Pancreas (tissue), 10 donors: ENCODE data around the gene RPTOR. TPM values are rescaled to one million over a fixed set of nuclear protein-coding genes. Genes with fewer than 3 reads are reported as not detected.

Experiments
- ATAC-seq, 4 donors: fragments of 200-7000 bp; cut with Tn5 transposase; one replicate each; pipeline versions ENCODE4 v1.8.0 to v1.9.1; 2020; ENCODE audit warnings: mild to moderate bottlenecking in 4 of 4, moderate library complexity in 4 of 4
- DNase-seq, 6 donors: peaks; one replicate each; pipeline ENCODE4 v3.0.0-alpha.2; 2020
- FAIRE-seq: peaks from 2 replicates; lab custom pipeline; 2012; peaks lifted over from hg19 to GRCh38; lab: Jason Lieb, UNC
- H3K27ac ChIP-seq, 4 donors: fragments of 200-600 bp; sonication (generic); 1 replicate in 3 of 4; 2 replicates in 1 of 4; pipeline versions ENCODE4 v1.5.0 to v1.8.0; 2020
- H3K27me3 ChIP-seq, 4 donors: fragments of 200-600 bp; one replicate each; pipeline ENCODE4 v1.8.0; 2021
- H3K36me3 ChIP-seq, 3 donors: fragments of 200-600 bp; sonication (generic) in 1 of 3; one replicate each; pipeline versions ENCODE4 v1.5.0 to v1.8.0; 2020 to 2021
- H3K4me1 ChIP-seq, 3 donors: fragments of 200-600 bp; one replicate each; pipeline ENCODE4 v1.8.0; 2021
- H3K4me3 ChIP-seq, 4 donors: fragments of 200-600 bp; sonication (generic) in 2 of 4; one replicate each; pipeline versions ENCODE4 v1.5.0 to v1.8.0; 2020 to 2021
- H3K9me3 ChIP-seq, 4 donors: fragments of 200-600 bp; one replicate each; pipeline ENCODE4 v1.8.0; 2021
- WGBS, 2 donors: extraction: QIAGEN DNeasy Blood & Tissue Kit; methylation state at CpG; one replicate each; pipeline ENCODE4 v1.1.7; 2013; 5-methylcytosine and 5-hydroxymethylcytosine counted together
- intact Hi-C, 3 donors: fragments of 100-400 bp; cut with DNase I; formaldehyde crosslinking; loops; one replicate each; pipeline versions ENCODE4 v1.11.1 to v1.14.2; 2022
- polyA plus RNA-seq, 2 donors: library from polyadenylated mRNA; stranded (reverse); fragments of 200-250 nt; gene quantifications; one replicate each; pipeline ENCODE4 v1.2.3, GENCODE V29; 2013
- total RNA-seq, 6 donors: library from RNA; stranded (reverse); fragmentation: NEBNext Ultra II Directional in 4 of 6; extraction: Animal tissue kit (Norgen Biotek cat#: 25700) in 4 of 6; gene quantifications; one replicate each; pipeline versions ENCODE4 v1.2.1 to v1.2.4, GENCODE V29; 2021 to 2023
- TF ChIP-seq, protein P1 (sequence below), 4 donors: fragments of 200-600 bp; sonication (generic) in 3 of 4; IDR thresholded peaks; one replicate each; pipeline versions ENCODE4 v1.5.0 to v1.8.0; 2021; ENCODE audit warnings: antibody characterized with exemption in 4 of 4
- donor health status: healthy with polysubstance abuse.
- donor health status: DM: no; HTN: no; CAD: no; lungs with moderate emphysema.
- donor health status: DM: no; HTN: no; CAD: no.
- donor health status: control.
- donor health status: control.
- donor health status: Bipolar disorder and iron deficiency.
- donor health status: DM: yes; HTN: yes; CAD: no.
- donor health status: DM: no; HTN: no; CAD: no.
- donor health status: DM: no; HTN: no; CAD: no.
- donor health status: DM: yes; HTN: yes; CAD: no.

RPTOR gene
- total and polyA plus RNA-seq, 8 donors, result 5.0 to 18.9 (median 13.2) TPM

GRCh38 chr17:80939151-80940145 lies 394.8 kb downstream of the RPTOR start:
- H3K9me3 ChIP-seq, result no peaks in the 10 kb centered on the region
- H3K4me1 ChIP-seq, result no peaks in the 10 kb centered on the region
- H3K4me3 ChIP-seq, result no peak overlapping the region
- TF ChIP-seq, protein P1, sequence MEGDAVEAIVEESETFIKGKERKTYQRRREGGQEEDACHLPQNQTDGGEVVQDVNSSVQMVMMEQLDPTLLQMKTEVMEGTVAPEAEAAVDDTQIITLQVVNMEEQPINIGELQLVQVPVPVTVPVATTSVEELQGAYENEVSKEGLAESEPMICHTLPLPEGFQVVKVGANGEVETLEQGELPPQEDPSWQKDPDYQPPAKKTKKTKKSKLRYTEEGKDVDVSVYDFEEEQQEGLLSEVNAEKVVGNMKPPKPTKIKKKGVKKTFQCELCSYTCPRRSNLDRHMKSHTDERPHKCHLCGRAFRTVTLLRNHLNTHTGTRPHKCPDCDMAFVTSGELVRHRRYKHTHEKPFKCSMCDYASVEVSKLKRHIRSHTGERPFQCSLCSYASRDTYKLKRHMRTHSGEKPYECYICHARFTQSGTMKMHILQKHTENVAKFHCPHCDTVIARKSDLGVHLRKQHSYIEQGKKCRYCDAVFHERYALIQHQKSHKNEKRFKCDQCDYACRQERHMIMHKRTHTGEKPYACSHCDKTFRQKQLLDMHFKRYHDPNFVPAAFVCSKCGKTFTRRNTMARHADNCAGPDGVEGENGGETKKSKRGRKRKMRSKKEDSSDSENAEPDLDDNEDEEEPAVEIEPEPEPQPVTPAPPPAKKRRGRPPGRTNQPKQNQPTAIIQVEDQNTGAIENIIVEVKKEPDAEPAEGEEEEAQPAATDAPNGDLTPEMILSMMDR (IDR thresholded peaks at IDR 0.05), result no peak
- FAIRE-seq (no peak), ATAC-seq (no peak), DNase-seq (peak in 1 of 6 donors; percentile 32)
- no peak overlapping the region for H3K27ac ChIP-seq
- intact Hi-C loops, result no loop called here
- no peaks in the 10 kb centered on the region for H3K27me3 ChIP-seq
- H3K36me3 ChIP-seq, result peaks cover 0 to 9% (median 0%) of the 10 kb centered on the region in 3 donors
- WGBS, 2 donors, result 90 to 93% methylated on average over 27 of the region's 27 CpGs

DNA sequence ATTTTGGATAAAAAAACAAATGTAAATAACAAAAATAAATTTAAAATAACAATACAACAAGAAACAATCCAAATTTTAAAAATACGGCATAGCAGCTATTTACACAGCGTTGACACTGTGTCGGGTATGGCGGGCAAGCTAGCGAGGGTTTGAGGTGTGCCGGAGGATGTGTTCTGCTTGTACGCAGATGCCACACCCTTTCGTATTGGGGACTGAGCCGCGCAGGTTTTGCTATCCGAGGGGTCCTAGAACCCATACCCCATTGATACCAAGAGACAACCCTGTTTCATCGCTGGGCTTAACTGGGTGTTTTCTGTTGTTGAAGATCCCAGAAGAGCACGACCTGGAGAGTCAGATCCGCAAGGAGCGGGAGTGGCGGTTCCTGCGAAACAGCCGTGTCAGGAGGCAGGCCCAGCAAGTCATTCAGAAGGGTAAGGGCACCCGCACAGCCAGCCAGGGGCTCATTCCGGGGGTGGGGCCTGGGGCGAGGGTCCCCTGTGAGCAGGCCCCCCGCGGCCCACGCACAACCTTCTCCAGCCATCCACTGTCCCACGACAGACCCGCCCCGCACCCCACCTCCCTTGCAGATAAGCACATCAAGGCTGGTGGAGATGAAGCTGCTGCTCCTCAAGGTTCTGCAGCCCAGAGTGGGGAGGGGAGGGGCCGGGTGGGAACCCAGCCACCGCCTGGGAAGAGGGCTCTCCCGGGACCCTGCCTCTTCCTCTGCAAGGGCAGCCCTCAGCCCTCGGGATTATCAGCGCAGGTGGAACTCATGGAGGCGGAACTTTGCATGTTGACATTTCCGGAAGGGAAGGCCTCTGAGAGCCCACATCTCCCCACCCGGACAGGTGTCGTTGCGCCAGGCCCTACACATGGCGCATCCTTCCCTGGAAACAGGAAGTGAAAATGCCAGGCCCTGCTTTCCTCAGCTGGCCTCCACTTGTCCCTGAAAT lies 395.8 kb downstream of the RPTOR start:
- no peak for ATAC-seq
- peak in 2 of 6 donors; percentile 10 to 45 for DNase-seq
- Histone ChIP-seq H3K27ac (no peak overlapping the region), H3K4me3 (no peak overlapping the region), H3K9me3 (no peaks in the 10 kb centered on the region), H3K36me3 (peaks cover 0 to 9% (median 0%) of the 10 kb centered on the region in 3 donors), H3K27me3 (no peaks in the 10 kb centered on the region), H3K4me1 (no peaks in the 10 kb centered on the region)
- intact Hi-C loops, result no loop called here
- TF ChIP-seq, protein P1 (IDR thresholded peaks at IDR 0.05), result no peak
- WGBS, 2 donors, result 92 to 94% methylated on average over 38 of the region's 38 CpGs
- no peak for FAIRE-seq

GRCh38 chr17:80941171-80941570 lies 396.5 kb downstream of the RPTOR start:
- DNase-seq (peak in 2 of 6 donors; percentile 11 to 41), ATAC-seq (no peak), FAIRE-seq (no peak)
- intact Hi-C loops, result no loop called here
- Histone ChIP-seq H3K9me3 (no peaks in the 10 kb centered on the region), H3K4me1 (no peaks in the 10 kb centered on the region), H3K27me3 (no peaks in the 10 kb centered on the region), H3K36me3 (peaks cover 0 to 15% (median 0%) of the 10 kb centered on the region in 3 donors), H3K4me3 (no peak overlapping the region), H3K27ac (no peak overlapping the region)
- TF ChIP-seq, protein P1 (IDR thresholded peaks at IDR 0.05), result no peak
- 92 to 94% methylated on average over 10 to 12 of the region's 12 CpGs for WGBS, 2 donors

GRCh38 chr17:80941743-80942422 lies 397.2 kb downstream of the RPTOR start:
- FAIRE-seq, result no peak

More at GRCh38 chr17:80941743-80942422, 397.2 kb downstream of the RPTOR start:
- intact Hi-C loops, result no loop called here
- H3K9me3 ChIP-seq, result no peaks in the 10 kb centered on the region
- DNase-seq, result peak in 1 of 6 donors; percentile 40
- H3K27me3 ChIP-seq, result no peaks in the 10 kb centered on the region
- no peak overlapping the region for H3K27ac ChIP-seq
- H3K36me3 ChIP-seq, result peaks cover 0 to 17% (median 0%) of the 10 kb centered on the region in 3 donors
- TF ChIP-seq, protein P1 (IDR thresholded peaks at IDR 0.05), result no peak
- ATAC-seq, result peak in 2 of 4 donors; percentile 8 to 29
- WGBS, 2 donors, result 90 to 91% methylated on average over 33 of the region's 33 CpGs
- H3K4me1 ChIP-seq, result no peaks in the 10 kb centered on the region
- no peak overlapping the region for H3K4me3 ChIP-seq
